NCI-H2107 treated with DMSO at 0.1 percent for 48 hours (cell line): ENCODE data around the gene ANKRD24.
"Not testable (repeated sequence)": the region's sequence is repeated elsewhere in the genome, so short reads cannot be mapped to it uniquely, and the experiment has no call there.

ENCODE experiments used
- DNase-seq: peaks from one replicate; lab custom pipeline; 2025; ENCODE audit not compliant: unreplicated experiment; lab: John Stamatoyannopoulos, UW

The ANKRD24 gene

DNA sequence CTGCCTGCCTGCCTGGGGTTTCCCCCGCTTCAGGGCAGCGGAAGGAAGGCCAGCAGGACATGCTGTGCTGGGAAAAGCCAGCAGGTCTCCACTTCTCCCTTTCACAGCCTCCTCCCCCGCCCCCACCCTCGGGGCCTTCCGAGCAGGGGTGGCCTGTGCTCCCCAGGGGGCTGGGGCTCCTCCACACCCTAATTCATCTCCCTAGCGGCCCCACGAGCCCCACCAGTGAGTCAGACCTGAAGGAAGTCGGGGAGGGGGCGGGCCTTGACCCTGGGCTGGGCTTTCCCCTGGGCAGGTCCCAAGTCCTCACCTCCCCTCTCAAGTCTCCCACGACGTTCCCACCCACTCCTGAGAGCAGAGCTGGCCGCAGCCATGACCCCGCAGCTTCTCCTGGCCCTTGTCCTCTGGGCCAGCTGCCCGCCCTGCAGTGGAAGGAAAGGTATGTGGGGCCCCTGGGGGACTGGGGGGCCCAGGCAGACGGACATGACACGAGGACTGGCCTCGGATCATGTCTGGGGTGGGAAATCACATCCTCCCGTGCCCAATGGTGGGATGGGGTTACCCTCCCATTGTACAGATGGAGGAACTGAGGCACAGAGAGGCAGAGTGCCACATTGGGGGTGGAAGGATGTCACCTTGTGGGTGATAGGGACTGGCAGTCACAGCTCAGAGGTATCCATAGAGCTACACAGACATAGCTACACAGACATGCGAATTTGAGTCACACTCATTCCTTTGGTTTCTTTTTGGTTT is 46.9 kb downstream of the ANKRD24 start, which contains the start of gene EBI3:
EBI3 (plus strand) TSS at position 345 of the 753 bp plus-strand sequence; CDS start at position 373, 28 bp downstream.
- DNase-seq = no peak

GRCh38 chr19:4230237-4230636 is 47.7 kb downstream of the ANKRD24 start:
- not testable (repeated sequence) for DNase-seq

GRCh38 chr19:4231521-4231920 is 49.0 kb downstream of the ANKRD24 start:
- not testable (repeated sequence) for DNase-seq

- DNase-seq = not testable (repeated sequence)
Measured at GRCh38 chr19:4232139-4232538, 49.6 kb downstream of the ANKRD24 start.

DNA sequence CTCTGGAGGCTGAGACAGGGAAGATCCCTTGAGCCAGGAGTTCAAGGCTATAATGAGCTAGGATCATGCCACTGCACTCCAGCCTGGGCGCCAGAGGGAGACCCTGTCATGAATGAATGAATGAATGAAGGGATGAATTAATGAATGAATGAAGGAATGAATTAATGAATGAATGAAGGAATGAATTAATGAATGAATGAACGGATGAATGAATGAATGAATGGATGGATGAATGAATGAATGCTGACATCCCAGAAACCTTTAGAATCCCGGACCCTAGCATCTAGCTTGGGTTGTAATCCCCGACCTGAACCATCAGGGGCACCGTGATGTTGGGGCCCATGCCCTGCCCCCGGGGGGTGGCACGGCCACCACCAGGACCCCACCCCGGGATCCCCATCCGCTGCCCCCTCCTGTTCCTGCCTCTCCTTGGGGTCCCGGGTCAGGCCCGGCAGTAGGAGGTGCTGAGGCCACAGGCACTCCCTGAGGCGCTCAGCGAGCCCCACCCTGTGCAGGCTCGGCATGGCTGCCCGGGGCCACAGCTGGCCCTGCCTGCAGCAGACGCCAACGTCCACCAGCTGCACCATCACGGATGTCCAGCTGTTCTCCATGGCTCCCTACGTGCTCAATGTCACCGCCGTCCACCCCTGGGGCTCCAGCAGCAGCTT is 50.3 kb downstream of the ANKRD24 start:
- no peak for DNase-seq

GRCh38 chr19:4233282-4233853 is 50.9 kb downstream of the ANKRD24 start:
- DNase-seq = peak; percentile 10

DNA sequence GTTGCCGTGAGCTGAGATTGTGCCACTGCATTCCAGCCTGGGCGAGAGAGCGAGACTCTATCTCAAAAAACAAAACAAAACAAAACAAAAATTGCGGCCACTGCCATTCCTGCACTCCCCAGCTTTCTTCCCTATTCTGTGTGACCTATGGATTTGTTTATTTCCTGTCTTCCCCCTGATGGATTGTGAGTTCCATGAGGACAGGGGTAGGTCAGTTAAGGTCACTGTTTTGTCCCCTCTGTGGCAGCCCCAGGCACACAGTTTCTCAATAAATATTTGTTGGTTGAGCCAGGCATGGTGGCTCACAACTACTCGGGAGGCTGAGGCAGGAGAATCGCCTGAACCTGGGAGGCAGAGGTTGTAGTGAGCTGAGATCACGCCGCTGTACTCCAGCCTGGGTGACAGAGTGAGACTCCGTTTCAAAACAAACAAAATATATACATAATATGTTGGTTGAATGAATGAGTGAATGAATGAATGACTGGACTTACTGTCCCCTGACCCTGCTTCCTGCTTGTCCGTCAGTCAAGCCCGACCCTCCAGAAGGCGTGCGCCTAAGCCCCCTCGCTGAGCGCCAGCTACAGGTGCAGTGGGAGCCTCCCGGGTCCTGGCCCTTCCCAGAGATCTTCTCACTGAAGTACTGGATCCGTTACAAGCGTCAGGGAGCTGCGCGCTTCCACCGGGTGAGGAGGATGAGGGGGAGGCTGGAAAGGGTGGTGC is 51.8 kb downstream of the ANKRD24 start:
- no peak for DNase-seq

- DNase-seq = peak; percentile 19
Measured at GRCh38 chr19:4234862-4235201, 52.3 kb downstream of the ANKRD24 start.

- DNase-seq = not testable (repeated sequence)
Measured at GRCh38 chr19:4237510-4237909, 55.0 kb downstream of the ANKRD24 start.

DNA sequence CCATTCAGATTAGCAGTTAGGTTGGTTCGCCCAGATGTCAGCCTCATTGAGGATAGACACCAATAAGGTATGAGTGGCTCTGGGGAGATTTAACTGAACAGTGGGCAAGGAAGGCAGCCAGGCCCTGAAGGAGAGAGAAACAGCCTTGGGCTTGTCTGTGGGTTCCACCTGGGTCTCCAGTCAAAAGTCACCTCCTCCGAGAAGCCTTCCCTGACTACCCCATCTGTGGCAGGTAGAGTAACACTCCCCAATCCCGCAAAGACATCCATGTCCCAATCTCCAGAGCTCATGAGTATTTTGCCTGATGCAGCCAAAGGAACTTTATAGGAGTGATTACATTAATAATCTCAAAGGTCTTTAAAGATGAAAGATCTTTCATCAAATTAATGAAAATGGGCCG is 56.3 kb downstream of the ANKRD24 start:
- no peak for DNase-seq

GRCh38 chr19:4241824-4242430 is 59.4 kb downstream of the ANKRD24 start:
- no peak for DNase-seq

GRCh38 chr19:4245938-4246337 is 63.4 kb downstream of the ANKRD24 start:
- DNase-seq = not testable (repeated sequence)

DNA sequence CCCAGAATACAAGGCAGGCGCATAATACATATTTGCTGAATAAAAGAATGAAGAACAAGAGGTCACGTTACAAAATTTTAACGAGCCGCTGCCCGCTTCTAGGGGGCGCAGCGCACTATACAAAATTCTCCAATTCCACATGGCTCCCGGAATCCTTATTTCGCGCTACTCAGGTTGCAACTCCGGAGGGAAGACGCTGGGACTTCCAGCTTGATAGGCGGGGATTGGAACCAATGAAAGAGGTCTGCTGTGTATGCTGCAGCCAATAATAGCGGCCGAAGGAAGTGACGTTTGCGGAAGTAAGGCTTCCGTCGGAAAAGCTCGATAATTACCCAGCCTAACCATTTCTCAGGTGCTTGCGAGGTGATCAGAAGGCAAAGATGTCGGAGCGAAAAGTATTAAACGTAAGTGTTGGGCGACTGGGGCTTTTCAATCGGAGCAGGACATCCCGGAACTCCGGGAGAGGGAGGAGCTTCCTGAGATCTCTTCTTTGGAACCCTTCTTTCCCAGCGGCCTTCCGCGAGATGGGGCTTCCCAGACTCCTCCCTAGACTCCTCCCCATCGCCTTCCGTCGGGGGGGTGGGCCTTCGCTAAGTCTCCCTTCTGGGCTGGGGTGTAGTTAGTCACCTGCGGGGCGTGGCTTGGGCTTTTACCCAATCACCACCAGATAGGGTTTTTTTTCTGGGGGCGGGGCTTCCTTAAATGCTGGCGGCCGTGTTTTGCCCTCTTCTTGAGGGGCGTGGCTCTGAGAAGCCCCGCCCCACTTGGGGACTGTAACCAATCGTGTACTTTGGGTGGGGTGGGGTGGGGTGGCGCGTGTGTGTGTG is 64.5 kb downstream of the ANKRD24 start, which contains the start of gene YJU2:
YJU2 (plus strand) TSS at position 314 of the 827 bp plus-strand sequence; CDS start at position 381, 67 bp downstream.
- peak; percentile 97 for DNase-seq

DNA sequence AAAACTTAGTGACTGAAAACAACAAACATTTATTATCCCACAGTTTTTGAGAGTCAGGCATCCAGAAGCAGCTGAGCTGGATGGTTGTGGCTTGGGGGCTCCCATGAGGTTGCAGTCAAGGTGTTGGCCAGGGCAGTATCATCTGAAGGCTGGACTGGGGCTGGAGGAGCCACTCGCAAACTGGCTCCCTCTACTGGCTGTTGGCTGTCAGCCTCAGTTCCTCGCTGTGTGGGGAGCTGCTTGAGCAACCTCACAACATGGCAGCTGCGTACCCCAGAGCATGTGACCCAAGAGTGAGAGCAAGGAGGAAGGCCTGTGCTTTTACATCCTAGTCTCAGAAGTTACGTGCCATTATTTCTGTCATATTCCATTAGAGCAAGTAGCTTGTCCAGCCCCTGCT is 74.1 kb downstream of the ANKRD24 start:
- no peak for DNase-seq

- no peak for DNase-seq
Measured at GRCh38 chr19:4257025-4257424, 74.5 kb downstream of the ANKRD24 start.

GRCh38 chr19:4258181-4258580 is 75.7 kb downstream of the ANKRD24 start:
- DNase-seq = no peak

- no peak for DNase-seq
Measured at GRCh38 chr19:4260613-4261191, 78.2 kb downstream of the ANKRD24 start.

DNA sequence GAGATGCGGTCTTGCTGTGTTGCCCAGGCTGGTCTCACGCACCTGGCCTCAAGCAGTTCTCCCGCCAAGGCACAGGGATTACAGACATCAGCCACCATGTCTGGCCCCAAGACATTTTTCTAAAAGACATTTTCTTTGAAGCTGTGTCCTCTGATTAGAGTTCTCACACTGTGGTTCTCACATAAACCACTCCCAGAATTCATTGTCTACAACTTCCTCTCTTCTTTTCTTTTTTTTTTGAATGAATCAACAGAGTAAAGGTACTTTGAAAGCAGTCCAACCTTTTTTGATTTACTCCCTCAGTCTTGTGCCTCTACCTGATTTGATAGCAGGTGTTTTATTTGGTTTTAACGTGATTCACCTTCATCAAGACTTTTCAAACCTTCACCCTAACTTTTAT is 82.3 kb downstream of the ANKRD24 start:
- DNase-seq = no peak

DNA sequence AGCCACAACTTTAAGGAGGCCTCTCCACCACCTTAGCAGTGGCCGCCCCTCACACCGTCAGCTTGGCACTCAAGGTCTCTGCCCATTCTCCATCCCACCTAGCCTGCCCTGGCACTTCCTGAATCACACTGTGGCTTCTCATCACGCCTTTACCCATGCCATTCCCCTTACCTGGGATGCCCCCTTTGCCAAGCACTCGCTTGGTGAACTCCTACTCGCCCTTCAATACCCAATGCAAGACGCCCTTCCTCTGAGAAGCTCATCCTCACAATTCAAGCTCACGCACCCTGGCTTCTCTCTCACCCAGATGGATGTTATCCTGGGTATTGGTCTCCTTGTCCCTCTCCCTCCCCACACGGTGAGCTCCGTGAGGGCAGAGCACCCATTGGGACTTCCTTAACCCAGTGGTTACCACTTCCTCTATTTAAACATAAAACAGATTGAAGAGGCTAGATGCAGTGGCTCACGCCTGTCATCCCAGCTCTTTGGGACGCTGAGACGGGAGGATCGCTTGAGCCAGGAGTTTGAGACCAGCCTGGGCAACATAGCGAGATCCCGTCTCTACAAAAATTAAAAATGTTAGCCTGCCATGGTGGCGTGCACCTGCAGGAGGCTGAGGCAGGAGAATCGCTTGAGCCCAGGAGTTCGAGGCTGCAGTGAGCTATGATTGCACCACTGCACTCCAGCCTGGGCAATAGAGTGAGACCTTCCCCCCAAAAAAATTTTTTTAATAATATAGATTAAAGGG is 83.9 kb downstream of the ANKRD24 start:
- DNase-seq = no peak
